Endothelial cell (in vitro differentiated cells): ENCODE data around the gene CCDC112. TPM values are rescaled to one million over a fixed set of nuclear protein-coding genes. Genes with fewer than 3 reads are reported as not detected.

Experiments
- DNase-seq: peaks from one replicate; pipeline ENCODE4 v3.0.0; 2021; ENCODE audit warnings: low spot score
- H3K27ac Mint-ChIP-seq: one replicate; pipeline ENCODE4 v1.8.0; 2021; ENCODE audit warnings: mixed read lengths, inconsistent platforms; ENCODE audit not compliant: unreplicated experiment
- H3K27me3 Mint-ChIP-seq: one replicate; pipeline ENCODE4 v1.8.0; 2021; ENCODE audit warnings: mild to moderate bottlenecking, moderate library complexity, mixed read lengths, inconsistent platforms; ENCODE audit not compliant: unreplicated experiment
- H3K36me3 Mint-ChIP-seq: one replicate; pipeline ENCODE4 v1.8.0; 2021; ENCODE audit warnings: mild to moderate bottlenecking, low read depth, mixed read lengths, inconsistent platforms; ENCODE audit not compliant: unreplicated experiment
- H3K4me1 Mint-ChIP-seq: one replicate; pipeline ENCODE4 v1.8.0; 2021; ENCODE audit warnings: mild to moderate bottlenecking, mixed read lengths, inconsistent platforms; ENCODE audit not compliant: unreplicated experiment
- H3K4me3 Mint-ChIP-seq: one replicate; pipeline ENCODE4 v1.8.0; 2021; ENCODE audit warnings: mild to moderate bottlenecking, mixed read lengths, inconsistent platforms; ENCODE audit not compliant: unreplicated experiment
- H3K9me3 Mint-ChIP-seq: one replicate; pipeline ENCODE4 v1.8.0; 2021; ENCODE audit warnings: mixed read lengths, inconsistent platforms; ENCODE audit not compliant: unreplicated experiment
- CTCF ChIP-seq: fragments of 200-600 bp; sonication (generic); IDR thresholded peaks from one replicate; pipeline ENCODE4 v1.5.0; 2021; ENCODE audit warnings: antibody characterized with exemption; ENCODE audit not compliant: unreplicated experiment
- total RNA-seq: library from RNA; stranded (reverse); fragmentation: NEBNext Ultra II Directional; extraction: Animal tissue kit (Norgen Biotek cat#: 25700); gene quantifications from one replicate; pipeline ENCODE4 v1.2.1, GENCODE V29; 2021; ENCODE audit not compliant: unreplicated experiment

CCDC112 gene
- total RNA-seq, 1 donor from 2014 or later = 7.2 TPM

- no peak for DNase-seq
- Mint-ChIP-seq H3K9me3 (no peaks in the 10 kb centered on the region), H3K36me3 (peaks cover 5% of the 10 kb centered on the region), H3K4me3 (no peak overlapping the region), H3K27me3 (no peaks in the 10 kb centered on the region), H3K4me1 (no peaks in the 10 kb centered on the region), H3K27ac (no peak overlapping the region)
- no peak for TF ChIP-seq CTCF
These were observed 66.8 kb downstream of the CCDC112 start for GRCh38 chr5:115229606-115230005.

- Mint-ChIP-seq H3K27me3 (no peaks in the 10 kb centered on the region), H3K4me1 (no peaks in the 10 kb centered on the region), H3K4me3 (no peak overlapping the region), H3K9me3 (no peaks in the 10 kb centered on the region), H3K27ac (no peak overlapping the region), H3K36me3 (peaks cover 13% of the 10 kb centered on the region)
- no peak for TF ChIP-seq CTCF
- DNase-seq = no peak
These were observed 69.2 kb downstream of the CCDC112 start for GRCh38 chr5:115227281-115227680.

Other genes with a start within 250 kb of the CCDC112 start
- gene TRIM36, start 126.7 kb downstream of the CCDC112 start, total RNA-seq = 9.9 TPM
- 34.7 TPM for gene PGGT1B, start 33.8 kb downstream of the CCDC112 start, total RNA-seq
- gene FEM1C, start 248.1 kb upstream of the CCDC112 start, total RNA-seq = 16.8 TPM